Embryonic facial prominence (tissue), 1 donor: ENCODE results near the gene AP5M1.
"Not testable (repeated sequence)": the region's sequence is repeated elsewhere in the genome, so short reads cannot be mapped to it uniquely, and the experiment has no call there.

ENCODE experiments used
- DNase-seq: peaks from one replicate; pipeline ENCODE4 v3.0.0-alpha.2; 2016; ENCODE audit errors: extremely low spot score

Gene AP5M1, protein sequence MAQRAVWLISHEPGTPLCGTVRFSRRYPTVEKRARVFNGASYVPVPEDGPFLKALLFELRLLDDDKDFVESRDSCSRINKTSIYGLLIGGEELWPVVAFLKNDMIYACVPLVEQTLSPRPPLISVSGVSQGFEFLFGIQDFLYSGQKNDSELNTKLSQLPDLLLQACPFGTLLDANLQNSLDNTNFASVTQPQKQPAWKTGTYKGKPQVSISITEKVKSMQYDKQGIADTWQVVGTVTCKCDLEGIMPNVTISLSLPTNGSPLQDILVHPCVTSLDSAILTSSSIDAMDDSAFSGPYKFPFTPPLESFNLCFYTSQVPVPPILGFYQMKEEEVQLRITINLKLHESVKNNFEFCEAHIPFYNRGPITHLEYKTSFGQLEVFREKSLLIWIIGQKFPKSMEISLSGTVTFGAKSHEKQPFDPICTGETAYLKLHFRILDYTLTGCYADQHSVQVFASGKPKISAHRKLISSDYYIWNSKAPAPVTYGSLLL

DNA sequence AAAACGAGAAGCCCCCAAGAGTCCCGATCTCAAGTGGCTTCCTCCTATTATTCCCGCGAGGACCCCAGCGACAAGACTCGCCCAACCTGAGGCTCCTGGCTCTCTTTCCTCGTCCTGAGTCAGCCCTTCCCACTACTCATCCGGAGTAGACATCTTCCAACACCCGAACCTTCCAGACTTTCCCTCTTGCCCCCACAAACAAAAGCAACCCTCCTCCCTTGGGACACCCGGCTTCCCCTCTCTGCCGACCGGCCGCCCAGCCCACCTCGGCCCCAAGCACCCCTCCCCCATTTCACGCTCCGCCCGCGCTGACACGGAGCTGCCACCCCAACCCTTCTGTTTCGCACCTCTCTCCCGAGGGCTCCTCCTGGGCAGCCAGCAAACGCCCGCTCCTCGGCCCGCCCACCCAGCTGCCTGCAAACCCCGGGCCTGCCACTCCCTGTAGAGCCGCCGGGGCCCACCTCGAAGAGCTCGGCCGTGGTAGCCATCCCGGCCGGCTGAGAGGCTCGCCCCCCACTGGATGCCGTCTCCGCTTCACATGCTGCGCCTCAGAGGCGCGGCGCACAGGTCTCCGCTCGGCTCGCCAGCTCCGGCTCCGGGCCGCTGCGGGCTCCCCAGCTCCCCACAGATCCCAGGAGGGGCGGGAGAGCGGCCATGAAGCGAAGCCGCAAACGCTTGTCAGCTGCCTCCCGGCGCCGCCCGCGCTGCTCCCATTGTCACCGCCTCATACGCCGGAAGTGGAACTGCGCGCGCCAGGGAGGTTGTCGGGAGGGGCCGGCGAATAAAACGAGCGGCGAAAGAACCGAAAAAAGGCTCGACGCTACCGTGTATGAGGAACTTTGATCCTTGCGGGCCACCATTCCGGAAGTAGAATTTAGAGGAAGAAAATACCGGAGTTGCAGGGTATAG, at the start of gene AP5M1, which contains the start of gene EXOC5:
TSS of gene AP5M1 (plus strand) at position 811 of the 909 bp plus-strand sequence. CDS start 344 bp downstream, outside the sequence.
TSS of gene EXOC5 (minus strand) at position 745 of the 909 bp plus-strand sequence. CDS start at position 488, 257 bp downstream.
- peak; percentile 87 for DNase-seq

DNA sequence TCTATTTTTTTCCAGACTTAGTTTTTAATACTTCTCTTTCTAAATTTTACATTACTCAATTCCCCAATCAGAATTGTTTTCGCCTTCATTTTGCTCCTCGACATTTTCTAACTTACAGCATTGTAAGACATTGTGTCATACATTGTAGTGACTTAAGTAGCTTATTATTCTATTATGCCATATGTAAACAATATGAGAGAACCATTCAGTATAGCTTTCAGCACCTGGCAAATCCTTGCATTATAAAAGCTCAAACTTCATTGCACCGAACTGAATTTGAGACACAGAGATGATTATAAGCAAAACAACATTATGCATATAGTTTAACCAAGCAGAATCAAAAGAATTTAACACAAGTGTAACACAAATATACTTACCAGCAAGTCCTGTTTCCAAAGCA, 46.8 kb upstream of the AP5M1 start:
- DNase-seq, result no peak

DNA sequence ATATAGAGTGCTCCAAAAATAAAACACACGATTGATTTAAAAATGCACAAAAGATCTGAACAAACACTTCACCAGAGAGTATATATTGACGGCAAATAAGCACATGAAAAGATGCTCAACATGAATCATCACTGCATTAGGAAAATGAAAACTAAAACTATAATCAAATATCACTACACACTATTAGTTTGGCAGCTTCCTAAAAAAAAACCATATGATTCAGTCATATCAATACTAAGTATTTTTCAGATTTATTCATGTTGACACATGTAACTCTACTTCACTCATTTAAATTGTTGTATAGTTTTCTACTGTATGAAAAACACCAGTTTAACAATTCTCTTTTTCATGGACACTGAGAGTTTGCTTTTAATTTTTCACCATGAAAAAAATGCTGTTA, 41.7 kb upstream of the AP5M1 start:
- DNase-seq, result no peak

DNA sequence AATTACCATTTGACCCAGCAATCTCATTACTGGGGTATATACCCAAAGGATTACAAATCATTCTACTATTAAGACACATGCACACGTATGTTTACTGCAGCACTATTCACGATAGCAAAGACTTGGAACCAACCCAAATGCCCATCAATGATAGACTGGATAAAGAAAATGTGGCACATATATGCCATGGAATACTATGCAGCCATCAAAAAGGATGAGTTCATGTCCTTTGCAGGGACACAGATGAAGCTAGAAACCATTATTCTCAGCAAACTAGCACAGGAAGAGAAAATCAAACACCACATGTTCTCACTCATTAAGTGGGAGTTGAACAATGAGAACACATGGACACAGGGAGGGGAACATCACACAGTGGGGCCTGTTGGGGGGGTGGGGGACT, 40.5 kb upstream of the AP5M1 start:
- not testable (repeated sequence) for DNase-seq

DNA sequence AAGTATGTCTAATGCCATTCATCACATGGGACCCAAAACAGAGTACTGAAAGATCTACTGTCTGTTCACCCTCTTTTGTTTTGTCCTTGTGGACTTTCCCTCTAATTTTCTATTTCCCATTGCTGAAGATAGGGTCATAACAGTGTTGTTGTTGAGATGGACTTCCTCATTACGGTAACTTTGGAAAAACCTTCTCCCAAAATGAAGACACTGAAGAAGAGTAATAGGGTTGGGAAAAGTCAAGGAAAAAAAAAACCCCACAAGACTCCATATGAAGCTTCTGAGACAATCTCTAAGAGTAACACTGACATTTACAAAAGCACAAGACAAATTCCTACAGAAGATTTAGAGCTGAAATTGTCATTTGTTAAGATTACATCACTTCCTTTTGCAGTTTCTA, 36.8 kb upstream of the AP5M1 start:
- DNase-seq, result no peak

DNA sequence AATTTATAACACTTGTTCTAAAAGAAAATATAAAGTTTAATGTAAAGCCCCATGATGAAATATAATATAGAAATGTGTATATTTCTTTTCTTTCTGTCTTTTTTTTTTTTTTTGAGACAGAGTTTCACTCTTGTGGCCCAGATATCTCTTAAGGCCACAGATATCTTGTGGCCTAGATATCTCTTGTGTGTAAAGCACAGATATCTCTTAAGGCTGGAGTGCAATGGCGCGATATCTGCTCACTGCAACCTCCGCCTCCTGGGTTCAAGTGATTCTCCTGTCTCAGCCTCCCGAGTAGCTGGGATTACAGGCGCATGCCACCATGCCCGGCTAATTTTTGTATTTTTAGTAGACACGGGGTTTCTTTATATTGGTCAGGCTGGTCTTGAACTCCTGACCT, 28.7 kb upstream of the AP5M1 start:
- not testable (repeated sequence) for DNase-seq

DNA sequence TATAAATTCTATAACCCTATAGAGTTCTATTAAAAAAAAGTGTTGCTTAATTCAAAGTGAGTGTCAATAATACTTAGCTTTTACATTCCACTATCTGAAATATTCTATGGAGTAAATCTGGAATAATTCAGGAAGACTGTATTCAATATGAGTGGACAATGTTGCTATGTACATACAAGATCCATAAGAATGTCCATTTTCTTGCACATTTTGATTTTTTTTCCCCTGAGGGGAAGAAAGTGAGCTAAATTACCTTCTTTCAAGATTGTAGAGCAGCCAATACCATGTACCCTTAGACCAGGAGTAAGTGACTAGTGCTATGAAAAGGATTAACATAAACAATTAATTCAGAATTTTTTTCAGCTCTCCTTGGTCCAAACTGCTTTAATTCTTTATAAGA, 25.5 kb upstream of the AP5M1 start:
- DNase-seq, result no peak

DNA sequence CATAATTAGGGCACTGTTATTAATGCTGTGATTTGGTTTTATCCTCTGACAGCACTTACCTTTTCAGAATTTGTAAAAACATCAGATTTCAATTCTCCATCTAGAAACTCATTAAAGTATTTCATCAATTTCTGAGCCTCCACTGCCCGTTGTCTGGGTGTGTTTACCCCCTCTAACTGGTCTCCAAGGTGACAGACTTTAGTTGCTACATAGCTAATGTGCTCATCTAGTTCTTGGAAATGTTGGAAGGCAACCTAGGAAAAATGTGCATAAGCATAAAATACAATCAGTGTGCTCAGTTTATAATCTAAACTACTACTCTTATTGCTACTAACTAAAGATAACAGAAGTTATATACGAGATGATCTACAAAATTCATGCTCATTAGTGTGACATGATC, 24.7 kb upstream of the AP5M1 start:
- DNase-seq, result no peak

DNA sequence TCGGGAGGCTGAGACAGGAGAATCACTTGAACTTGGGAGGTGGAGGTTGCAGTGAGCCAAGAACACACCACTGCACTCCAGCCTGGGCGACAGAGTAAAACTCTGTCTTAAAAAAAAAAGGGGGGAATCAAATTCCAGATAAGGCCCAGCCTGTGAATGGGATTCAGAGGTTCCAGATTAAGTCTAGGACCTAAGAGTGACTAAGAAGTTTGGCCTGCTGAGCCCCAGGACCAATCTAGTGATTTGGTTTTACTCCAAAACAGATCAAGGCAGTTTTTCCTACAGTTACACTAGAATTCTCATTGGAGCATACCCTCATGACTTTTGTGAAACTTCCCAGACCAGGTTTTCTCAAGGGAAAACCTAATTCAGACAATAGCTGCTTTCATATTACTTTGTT, 22.8 kb upstream of the AP5M1 start:
- no peak for DNase-seq

DNA sequence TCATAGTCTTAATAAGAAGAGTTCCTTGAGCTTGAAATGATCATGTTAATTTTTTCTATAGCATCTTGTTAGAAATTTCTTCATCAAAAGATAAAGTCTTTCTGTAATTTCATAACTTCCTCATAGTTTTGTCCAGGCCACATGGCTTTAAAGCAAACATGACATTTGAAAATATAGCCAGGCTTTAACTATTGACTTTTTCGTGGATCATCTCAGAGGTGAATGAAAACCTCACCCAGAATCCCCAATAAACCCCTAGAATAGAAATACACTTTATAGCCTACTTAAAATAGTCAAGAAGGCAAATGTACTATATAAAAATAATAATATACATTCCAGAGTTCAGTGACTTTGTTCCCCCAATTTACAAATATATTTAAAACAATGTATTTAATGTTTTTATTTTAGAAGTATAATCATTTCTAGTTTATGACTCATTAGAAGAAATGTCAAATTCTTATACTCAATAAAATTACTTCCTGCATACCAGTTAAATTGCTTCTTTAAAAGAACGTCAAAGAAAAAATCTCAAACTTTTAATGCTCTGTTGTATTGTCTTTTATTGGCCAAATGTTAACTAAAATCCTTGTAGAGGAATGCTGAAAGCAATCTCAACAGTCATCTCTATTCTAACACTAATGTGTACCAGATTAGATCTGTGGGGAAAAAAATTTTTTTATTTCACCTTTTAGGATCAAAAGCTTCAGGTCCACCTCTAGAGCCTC, 21.7 kb upstream of the AP5M1 start:
- DNase-seq, result no peak

DNA sequence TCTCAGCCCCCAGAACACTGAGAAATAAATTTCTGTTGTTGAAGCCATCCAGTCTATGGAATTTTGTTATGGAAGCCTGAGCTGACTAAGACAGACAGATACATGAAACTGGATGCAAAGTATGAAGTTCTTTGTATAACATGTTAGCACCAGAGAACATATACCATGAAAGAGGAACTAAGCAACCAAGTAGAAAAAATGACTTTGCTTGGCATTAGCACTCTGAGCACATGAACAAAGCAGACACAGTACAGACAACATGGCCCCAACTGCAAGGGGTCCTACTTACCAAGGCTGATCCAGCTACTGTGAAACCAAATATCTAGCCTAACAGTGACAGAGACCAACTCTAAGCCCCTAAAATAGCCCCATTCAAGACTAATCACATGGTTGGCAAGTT, 13.9 kb upstream of the AP5M1 start:
- no peak for DNase-seq

DNA sequence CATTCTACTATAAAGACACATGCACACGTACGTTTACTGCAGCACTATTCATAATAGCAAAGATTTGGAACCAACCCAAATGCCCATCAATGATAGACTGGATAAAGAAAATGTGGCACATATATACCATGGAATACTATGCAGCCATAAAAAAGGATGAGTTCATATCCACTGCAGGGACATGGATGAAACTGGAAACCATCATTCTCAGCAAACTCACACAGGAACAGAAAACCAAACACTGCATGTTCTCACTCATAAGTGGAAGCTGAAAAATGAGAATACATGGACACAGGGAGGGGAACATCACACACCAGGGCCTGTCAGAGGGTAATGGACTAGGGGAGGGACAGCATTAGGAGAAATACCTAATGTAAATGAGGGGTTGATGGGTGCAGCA, 10.6 kb upstream of the AP5M1 start:
- not testable (repeated sequence) for DNase-seq

DNA sequence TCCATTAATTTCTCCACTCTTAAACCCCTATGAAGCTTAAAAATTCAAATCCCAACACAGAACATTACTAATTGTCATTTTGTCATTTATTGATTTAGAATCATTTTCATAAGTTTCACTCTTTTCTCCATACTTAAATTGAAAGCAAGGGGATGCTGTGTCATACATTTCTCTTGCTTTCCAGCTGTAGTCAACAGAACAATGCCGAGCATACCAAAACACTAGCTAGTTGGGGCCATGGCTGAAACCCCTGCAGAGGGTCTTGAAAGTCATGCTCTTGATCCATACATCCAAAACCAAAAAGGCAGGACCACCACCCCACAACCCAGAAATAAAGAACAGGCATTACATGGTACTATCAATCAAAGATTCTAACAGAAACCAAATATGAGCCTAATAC, 9.1 kb upstream of the AP5M1 start:
- DNase-seq, result no peak

DNA sequence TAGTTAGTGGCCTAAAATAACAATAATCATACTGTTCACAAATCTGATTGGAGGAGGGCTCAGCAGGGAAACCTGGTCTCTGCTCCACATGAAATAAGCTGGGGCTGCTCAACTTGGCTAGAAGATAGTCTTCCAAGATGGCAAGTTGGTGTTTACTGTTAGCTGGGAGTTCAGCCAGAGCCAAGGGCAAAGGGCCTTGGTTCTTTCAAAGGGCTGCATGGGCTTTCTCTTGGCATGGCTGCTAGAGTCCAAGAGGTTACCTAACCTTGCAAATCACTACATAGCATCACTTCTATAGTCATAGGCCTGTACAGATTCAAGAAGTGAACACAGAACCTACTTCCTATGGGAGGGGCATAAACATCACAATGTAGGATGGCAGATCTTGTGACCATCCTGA, 7.2 kb upstream of the AP5M1 start:
- DNase-seq, result no peak

DNA sequence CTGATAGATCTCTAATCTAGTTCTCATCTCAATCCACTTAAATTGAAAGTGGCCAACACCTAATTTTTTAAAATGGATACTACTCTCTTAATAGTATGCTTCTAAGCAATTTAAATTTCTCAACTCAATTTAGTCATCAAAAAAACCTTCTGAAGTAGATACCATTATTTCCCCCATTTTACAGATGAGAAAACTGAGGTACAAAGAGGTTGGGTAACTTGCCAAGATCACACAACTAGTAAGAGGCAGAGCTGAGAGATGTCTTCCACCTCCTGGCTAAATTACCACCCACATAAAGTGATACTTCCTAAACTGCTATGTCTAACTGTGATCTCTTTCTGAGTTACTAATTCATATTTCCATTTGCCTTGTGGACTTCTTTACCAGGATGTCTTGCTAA, 6.7 kb upstream of the AP5M1 start:
- no peak for DNase-seq

DNA sequence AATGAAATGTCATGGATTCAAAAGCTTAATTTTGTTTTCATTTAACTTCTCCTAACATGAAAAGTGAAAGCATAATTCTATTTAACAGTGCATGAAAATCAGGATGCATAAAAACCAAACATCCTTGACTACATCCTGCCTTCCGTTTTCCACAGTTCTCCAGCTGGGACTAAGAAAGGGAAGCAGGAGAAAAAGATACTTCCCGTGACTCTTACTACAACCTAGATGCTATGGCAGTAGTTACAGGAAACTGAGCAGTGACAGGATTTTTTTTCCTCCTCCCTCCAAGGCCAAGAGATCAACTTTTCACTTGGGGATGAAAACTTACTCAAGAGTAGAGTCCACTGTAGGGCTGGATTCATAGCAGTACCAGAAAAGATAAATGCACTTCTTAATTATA, 2.7 kb upstream of the AP5M1 start:
- DNase-seq, result no peak

DNA sequence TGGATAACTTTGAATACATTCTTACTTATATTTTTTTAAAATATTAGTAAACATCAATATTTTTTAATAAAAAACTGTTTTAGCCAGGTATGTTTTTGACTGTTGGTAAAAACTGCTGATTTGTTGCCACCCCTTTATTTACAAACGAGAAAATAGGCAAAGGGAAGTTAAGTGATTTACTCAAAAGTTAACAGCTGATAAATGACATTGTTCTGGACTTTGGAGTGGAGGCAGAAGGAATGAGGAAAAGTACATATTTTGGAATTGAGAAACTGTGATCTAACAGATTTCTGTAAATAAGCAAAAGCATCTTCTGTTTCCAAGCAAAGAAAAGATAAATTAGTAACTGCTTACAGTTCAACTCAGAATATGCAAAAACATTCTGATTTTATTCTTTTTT, 4.5 kb downstream of the AP5M1 start:
- DNase-seq, result no peak

DNA sequence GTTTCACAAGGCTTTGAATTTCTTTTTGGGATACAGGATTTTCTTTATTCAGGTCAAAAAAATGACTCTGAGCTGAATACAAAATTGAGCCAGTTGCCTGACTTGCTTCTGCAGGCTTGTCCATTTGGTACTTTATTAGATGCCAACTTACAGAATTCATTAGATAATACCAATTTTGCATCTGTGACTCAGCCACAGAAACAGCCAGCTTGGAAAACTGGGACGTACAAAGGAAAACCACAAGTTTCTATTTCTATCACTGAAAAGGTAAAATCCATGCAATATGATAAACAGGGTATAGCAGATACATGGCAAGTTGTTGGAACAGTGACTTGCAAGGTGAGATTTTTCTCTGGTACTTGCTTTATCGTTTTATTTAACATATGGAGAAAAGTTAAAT, 5.8 kb downstream of the AP5M1 start:
- DNase-seq, result no peak

DNA sequence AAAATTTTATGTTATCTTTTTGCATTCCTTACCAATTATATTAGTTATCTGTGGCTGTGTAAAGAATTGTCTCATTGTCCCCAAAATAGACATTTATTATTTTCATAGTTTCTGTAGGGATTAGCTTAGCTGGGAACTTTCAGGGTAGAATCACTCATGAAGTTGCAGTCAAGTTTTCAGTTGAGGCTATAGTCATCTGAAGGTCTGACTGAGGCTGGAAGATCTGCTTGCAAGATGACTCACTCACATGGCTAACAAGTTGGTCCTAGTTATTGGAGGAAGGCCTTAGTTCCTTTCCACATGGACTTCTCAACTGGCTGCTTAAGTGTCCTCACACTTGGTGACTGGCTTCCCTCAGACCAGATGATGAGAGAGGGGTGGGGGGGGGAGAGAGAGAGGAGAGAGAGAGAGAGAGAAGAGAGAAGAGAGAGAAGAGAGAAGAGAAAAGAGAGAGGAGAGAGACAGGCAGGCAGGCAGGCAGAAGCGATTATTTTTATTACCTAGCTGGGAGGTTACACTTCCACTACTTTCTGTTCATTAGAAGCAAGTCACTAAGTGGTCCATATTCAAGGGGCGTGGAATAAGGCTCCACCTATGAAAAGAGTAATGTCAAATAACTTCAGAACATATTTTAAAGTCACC, 6.4 kb downstream of the AP5M1 start:
- no peak for DNase-seq

DNA sequence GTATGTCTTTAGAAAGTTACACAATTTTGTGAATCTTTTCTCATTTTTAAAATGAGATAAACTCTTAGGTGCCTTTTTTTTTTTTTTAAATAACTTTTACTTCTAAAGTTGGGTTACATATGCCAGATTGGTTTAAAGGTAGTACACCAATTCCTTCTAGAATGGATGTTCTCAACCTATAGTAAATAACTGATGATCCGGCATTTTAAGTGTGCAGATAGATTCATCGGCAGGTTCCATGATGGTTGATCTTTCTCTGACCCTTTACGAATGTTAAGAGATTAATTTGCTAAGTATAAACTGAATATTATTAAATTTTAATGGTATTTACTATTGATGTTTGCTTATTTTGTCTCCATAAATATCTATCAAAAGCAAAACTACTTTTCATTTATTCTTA, 8.3 kb downstream of the AP5M1 start:
- DNase-seq, result no peak

DNA sequence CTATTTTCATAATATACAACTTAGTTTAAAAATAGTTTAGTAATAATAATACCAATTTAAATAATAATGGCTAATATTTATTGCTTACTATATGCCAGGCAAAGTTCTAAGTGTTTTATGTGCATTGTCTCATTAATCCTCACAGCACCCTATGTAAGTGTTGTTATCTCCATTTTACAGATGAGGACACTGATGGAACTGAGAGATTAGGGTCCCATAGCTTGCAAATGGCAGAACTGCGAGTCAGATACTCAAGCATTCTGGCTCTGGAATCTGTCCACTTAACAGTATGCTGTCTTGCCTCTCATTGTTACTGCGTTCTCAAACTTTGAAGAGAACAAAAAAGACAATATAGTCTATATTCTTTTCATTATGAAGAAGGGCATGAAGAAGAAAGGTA, 19.0 kb downstream of the AP5M1 start:
- no peak for DNase-seq
